GM13977 (cell line): ENCODE data around the gene IFNL1.

Experiments
- DNase-seq: peaks from one replicate; pipeline ENCODE4 v3.0.0; 2012; ENCODE audit warnings: low spot score
- in situ Hi-C: fragments of 300-500 bp; cut with MboI; formaldehyde crosslinking; loops from one replicate; pipeline ENCODE4 v1.12.0; 2022; ENCODE audit warnings: low sequenced_read_pairs, low pct_unique_long_range_greater_than_20kb, mixed read lengths, inconsistent platforms; ENCODE audit not compliant: unreplicated experiment
- TF ChIP-seq, protein P1 (sequence below): IDR thresholded peaks from 2 replicates; pipeline ENCODE4 v1.5.1; 2012; ENCODE audit warnings: mild to moderate bottlenecking, control low read depth; ENCODE audit not compliant: insufficient read depth; ENCODE audit errors: extremely low read depth, missing control alignments

IFNL1 gene

DNA sequence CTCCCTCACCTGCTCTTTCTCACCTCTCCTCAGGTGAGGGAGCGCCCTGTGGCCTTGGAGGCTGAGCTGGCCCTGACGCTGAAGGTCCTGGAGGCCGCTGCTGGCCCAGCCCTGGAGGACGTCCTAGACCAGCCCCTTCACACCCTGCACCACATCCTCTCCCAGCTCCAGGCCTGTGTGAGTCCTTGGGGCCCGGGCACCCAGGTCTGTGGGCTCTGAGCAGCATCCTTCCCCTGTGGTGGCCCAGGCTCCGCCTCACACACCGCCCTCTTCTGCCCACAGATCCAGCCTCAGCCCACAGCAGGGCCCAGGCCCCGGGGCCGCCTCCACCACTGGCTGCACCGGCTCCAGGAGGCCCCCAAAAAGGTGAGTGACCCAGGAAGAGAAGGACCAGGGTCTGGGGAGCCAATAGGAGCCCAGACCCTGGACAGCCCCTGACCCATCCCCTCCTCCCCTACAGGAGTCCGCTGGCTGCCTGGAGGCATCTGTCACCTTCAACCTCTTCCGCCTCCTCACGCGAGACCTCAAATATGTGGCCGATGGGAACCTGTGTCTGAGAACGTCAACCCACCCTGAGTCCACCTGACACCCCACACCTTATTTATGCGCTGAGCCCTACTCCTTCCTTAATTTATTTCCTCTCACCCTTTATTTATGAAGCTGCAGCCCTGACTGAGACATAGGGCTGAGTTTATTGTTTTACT lies 1.9 kb downstream of the IFNL1 start:
- in situ Hi-C loops = no loop called here
- TF ChIP-seq, protein P1, sequence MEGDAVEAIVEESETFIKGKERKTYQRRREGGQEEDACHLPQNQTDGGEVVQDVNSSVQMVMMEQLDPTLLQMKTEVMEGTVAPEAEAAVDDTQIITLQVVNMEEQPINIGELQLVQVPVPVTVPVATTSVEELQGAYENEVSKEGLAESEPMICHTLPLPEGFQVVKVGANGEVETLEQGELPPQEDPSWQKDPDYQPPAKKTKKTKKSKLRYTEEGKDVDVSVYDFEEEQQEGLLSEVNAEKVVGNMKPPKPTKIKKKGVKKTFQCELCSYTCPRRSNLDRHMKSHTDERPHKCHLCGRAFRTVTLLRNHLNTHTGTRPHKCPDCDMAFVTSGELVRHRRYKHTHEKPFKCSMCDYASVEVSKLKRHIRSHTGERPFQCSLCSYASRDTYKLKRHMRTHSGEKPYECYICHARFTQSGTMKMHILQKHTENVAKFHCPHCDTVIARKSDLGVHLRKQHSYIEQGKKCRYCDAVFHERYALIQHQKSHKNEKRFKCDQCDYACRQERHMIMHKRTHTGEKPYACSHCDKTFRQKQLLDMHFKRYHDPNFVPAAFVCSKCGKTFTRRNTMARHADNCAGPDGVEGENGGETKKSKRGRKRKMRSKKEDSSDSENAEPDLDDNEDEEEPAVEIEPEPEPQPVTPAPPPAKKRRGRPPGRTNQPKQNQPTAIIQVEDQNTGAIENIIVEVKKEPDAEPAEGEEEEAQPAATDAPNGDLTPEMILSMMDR = no peak
- DNase-seq = no peak

GRCh38 chr19:39299404-39299803 lies 3.2 kb downstream of the IFNL1 start:
- in situ Hi-C loops = no loop called here
- DNase-seq = no peak
- TF ChIP-seq, protein P1 = no peak

GRCh38 chr19:39299832-39300231 lies 3.6 kb downstream of the IFNL1 start:
- in situ Hi-C loops = no loop called here
- no peak for DNase-seq
- TF ChIP-seq, protein P1 = no peak

DNA sequence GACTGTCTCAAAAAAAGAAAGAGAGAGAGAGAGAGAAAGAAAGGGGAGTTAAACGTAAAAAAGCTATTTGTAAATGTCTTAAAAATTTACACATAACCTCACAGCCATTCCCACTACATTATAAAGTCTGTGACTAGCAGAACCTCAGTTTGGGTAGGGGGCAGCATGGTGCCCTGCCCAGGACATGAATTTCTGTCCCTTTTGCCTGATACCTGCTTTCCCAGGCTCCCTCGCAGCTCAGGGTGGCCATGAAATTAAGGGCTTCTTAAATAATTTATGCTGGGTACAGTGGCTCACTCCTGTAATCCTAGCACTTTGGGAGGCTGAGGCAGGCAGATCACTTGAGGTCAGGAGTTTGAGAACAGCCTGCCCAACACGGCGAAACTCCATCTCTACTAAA lies 4.8 kb downstream of the IFNL1 start:
- no peak for DNase-seq
- in situ Hi-C loops = no loop called here
- TF ChIP-seq, protein P1 = no peak

- in situ Hi-C loops = no loop called here
- DNase-seq = no peak
- TF ChIP-seq, protein P1 = no peak
Measured at GRCh38 chr19:39301562-39301961, 5.4 kb downstream of the IFNL1 start.

GRCh38 chr19:39303373-39304184 lies 7.4 kb downstream of the IFNL1 start:
- in situ Hi-C loops = no loop called here
- TF ChIP-seq, protein P1 = no peak
- DNase-seq = no peak
